ENCODE measurements around the gene MAPK10.
A peak's percentile ranks its signal among the peaks of the same experiment; 100 is the strongest.

MAPK10 gene

GRCh38 chr4:86101410-86101809, 258.4 kb downstream of the MAPK10 start:
- no peak for DNase-seq (ENCODE audit: low read depth)
- no peak overlapping the region for H3K4me3 ChIP-seq (ENCODE audit: low read depth, low read length)
- no peak for TF ChIP-seq CTCF (IDR thresholded peaks at IDR 0.05; ENCODE audit: insufficient read depth, low read depth, low read length, missing control alignments)

GRCh38 chr4:86100539-86101215, 259.2 kb downstream of the MAPK10 start:
- no peak overlapping the region for H3K4me3 ChIP-seq (ENCODE audit: low read depth, low read length)
- TF ChIP-seq CTCF (IDR thresholded peaks at IDR 0.05; ENCODE audit: insufficient read depth, low read depth, low read length, missing control alignments): no peak
- no peak for DNase-seq (ENCODE audit: low read depth)

GRCh38 chr4:86099348-86099747, 260.5 kb downstream of the MAPK10 start:
- no peak for DNase-seq (ENCODE audit: low read depth)
- no peak for TF ChIP-seq CTCF (IDR thresholded peaks at IDR 0.05; ENCODE audit: insufficient read depth, low read depth, low read length, missing control alignments)
- H3K4me3 ChIP-seq (ENCODE audit: low read depth, low read length): peak overlapping the region; percentile 38; the same call in 1 of the 2 replicates

GRCh38 chr4:86098691-86099090, 261.2 kb downstream of the MAPK10 start:
- no peak for TF ChIP-seq CTCF (IDR thresholded peaks at IDR 0.05; ENCODE audit: insufficient read depth, low read depth, low read length, missing control alignments)
- H3K4me3 ChIP-seq (ENCODE audit: low read depth, low read length): peak overlapping the region; percentile 38
- DNase-seq (ENCODE audit: low read depth): peak; percentile 75

GRCh38 chr4:86096373-86096772, 263.5 kb downstream of the MAPK10 start:
- no peak for TF ChIP-seq CTCF (IDR thresholded peaks at IDR 0.05; ENCODE audit: insufficient read depth, low read depth, low read length, missing control alignments)
- DNase-seq (ENCODE audit: low read depth): no peak
- H3K4me3 ChIP-seq (ENCODE audit: low read depth, low read length): no peak overlapping the region

- no peak for DNase-seq (ENCODE audit: low read depth)
- TF ChIP-seq CTCF (IDR thresholded peaks at IDR 0.05; ENCODE audit: insufficient read depth, low read depth, low read length, missing control alignments): no peak
- H3K4me3 ChIP-seq (ENCODE audit: low read depth, low read length): no peak overlapping the region
These were observed 267.2 kb downstream of the MAPK10 start for GRCh38 chr4:86092684-86093083.

- H3K4me3 ChIP-seq (ENCODE audit: low read depth, low read length): no peak overlapping the region
- DNase-seq (ENCODE audit: low read depth): no peak
- no peak for TF ChIP-seq CTCF (IDR thresholded peaks at IDR 0.05; ENCODE audit: insufficient read depth, low read depth, low read length, missing control alignments)
These were observed 268.7 kb downstream of the MAPK10 start for GRCh38 chr4:86091201-86091600.
